WTC11 (cell line): ENCODE measurements around the gene TATDN3. TPM values are rescaled to one million over a fixed set of nuclear protein-coding genes. Genes with fewer than 3 reads are reported as not detected.
A peak's percentile ranks its signal among the peaks of the same experiment; 100 is the strongest.

Experiments
- ATAC-seq: fragments of 200-7000 bp; cut with Tn5 transposase; 2 replicates; pipeline ENCODE4 v1.10.0; 2021; ENCODE audit warnings: mild to moderate bottlenecking, moderate library complexity
- CTCF ChIA-PET: fragments of 300-600 bp; sonication (Branson Sonifier 250); formaldehyde crosslinking; loops from one replicate; lab custom pipeline; 2021; ENCODE audit warnings: antibody characterized with exemption; lab: Charles Lee
- POLR2A ChIA-PET: fragments of 350-600 bp; sonication (Branson Sonifier 250); formaldehyde crosslinking; loops from one replicate; lab custom pipeline; 2021; ENCODE audit warnings: antibody characterized with exemption; lab: Charles Lee
- DNase-seq: peaks from one replicate; pipeline ENCODE4 v3.0.0; 2021; ENCODE audit warnings: low spot score
- H3K27ac Mint-ChIP-seq: 2 replicates; pipeline ENCODE4 v1.8.0; 2021; ENCODE audit warnings: mixed read lengths
- H3K27me3 Mint-ChIP-seq: 2 replicates; pipeline ENCODE4 v1.8.0; 2021; ENCODE audit warnings: low read depth, mild to moderate bottlenecking, moderate library complexity, mixed read lengths
- H3K36me3 Mint-ChIP-seq: 2 replicates; pipeline ENCODE4 v1.8.0; 2021; ENCODE audit warnings: mixed read lengths
- H3K4me1 Mint-ChIP-seq: 2 replicates; pipeline ENCODE4 v1.8.0; 2022; ENCODE audit warnings: mixed read lengths
- H3K4me3 Mint-ChIP-seq: 2 replicates; pipeline ENCODE4 v1.8.0; 2021; ENCODE audit warnings: mild to moderate bottlenecking, moderate library complexity, mixed read lengths
- H3K9me3 Mint-ChIP-seq: 2 replicates; pipeline ENCODE4 v1.8.0; 2021; ENCODE audit warnings: mixed read lengths
- CREM ChIP-seq: sonication (generic); formaldehyde crosslinking; IDR thresholded peaks from 2 replicates; pipeline ENCODE4 v1.8.1; 2022; ENCODE audit warnings: mild to moderate bottlenecking, missing genetic modification reagents, moderate library complexity
- FOXP1 ChIP-seq: sonication (generic); formaldehyde crosslinking; IDR thresholded peaks from 2 replicates; pipeline ENCODE4 v1.8.0; 2022; ENCODE audit warnings: missing genetic modification reagents, mild to moderate bottlenecking, moderate library complexity, borderline replicate concordance
- FOXP4 ChIP-seq: sonication (generic); formaldehyde crosslinking; IDR thresholded peaks from 2 replicates; pipeline ENCODE4 v1.8.0; 2022; ENCODE audit warnings: mild to moderate bottlenecking, missing genetic modification reagents
- GABPB1 ChIP-seq: sonication (generic); formaldehyde crosslinking; IDR thresholded peaks from 2 replicates; pipeline ENCODE4 v1.8.1; 2023; ENCODE audit warnings: mild to moderate bottlenecking, missing genetic modification reagents
- HMGA2 ChIP-seq: fragments of 250-450 bp; sonication (Bioruptor Pico); IDR thresholded peaks from 2 replicates; pipeline ENCODE4 v1.4.0; 2021; ENCODE audit warnings: mild to moderate bottlenecking, moderate library complexity
- KAT7 ChIP-seq: sonication (generic); formaldehyde crosslinking; IDR thresholded peaks from 2 replicates; pipeline ENCODE4 v1.8.1; 2023; ENCODE audit warnings: missing genetic modification reagents, mild to moderate bottlenecking, borderline replicate concordance
- NFATC4 ChIP-seq: fragments of 250-450 bp; sonication (Bioruptor Pico); IDR thresholded peaks from 2 replicates; pipeline ENCODE4 v1.9.0; 2021; ENCODE audit warnings: mild to moderate bottlenecking
- NR2C2 ChIP-seq: sonication (generic); formaldehyde crosslinking; IDR thresholded peaks from 2 replicates; pipeline ENCODE4 v1.8.0; 2022; ENCODE audit warnings: mild to moderate bottlenecking, missing genetic modification reagents
- PRRX2 ChIP-seq: fragments of 250-450 bp; sonication (Bioruptor Pico); IDR thresholded peaks from 2 replicates; pipeline ENCODE4 v1.8.0; 2021; ENCODE audit warnings: mild to moderate bottlenecking
- SMAD3 ChIP-seq: sonication (generic); formaldehyde crosslinking; IDR thresholded peaks from 2 replicates; pipeline ENCODE4 v1.8.0; 2022; ENCODE audit warnings: missing genetic modification reagents, mild to moderate bottlenecking, borderline replicate concordance
- ZNF263 ChIP-seq: sonication (generic); formaldehyde crosslinking; IDR thresholded peaks from 2 replicates; pipeline ENCODE4 v1.8.1; 2022; ENCODE audit warnings: low read depth, mild to moderate bottlenecking, moderate library complexity, missing genetic modification reagents
- ZNF281 ChIP-seq: sonication (generic); formaldehyde crosslinking; IDR thresholded peaks from 2 replicates; pipeline ENCODE4 v1.8.0; 2023; ENCODE audit warnings: mild to moderate bottlenecking, missing genetic modification reagents
- ZNF317 ChIP-seq: sonication (generic); formaldehyde crosslinking; IDR thresholded peaks from 2 replicates; pipeline ENCODE4 v1.8.1; 2023; ENCODE audit warnings: low read depth, mild to moderate bottlenecking, moderate library complexity, missing genetic modification reagents, borderline replicate concordance
- total RNA-seq: library from RNA; stranded (reverse); gene quantifications from 3 replicates; pipeline ENCODE4 v1.2.3, GENCODE V29; 2021
- TF ChIP-seq, protein P1 (sequence below): sonication (generic); formaldehyde crosslinking; IDR thresholded peaks from 2 replicates; pipeline ENCODE4 v1.8.1; 2023; ENCODE audit warnings: mild to moderate bottlenecking, missing genetic modification reagents, moderate library complexity
- TF ChIP-seq, protein P2 (sequence below): sonication (generic); formaldehyde crosslinking; IDR thresholded peaks from 2 replicates; pipeline ENCODE4 v1.8.1; 2022; ENCODE audit warnings: missing genetic modification reagents, borderline replicate concordance
- TF ChIP-seq, protein P3 (sequence below): sonication (generic); formaldehyde crosslinking; conservative IDR thresholded peaks from 2 replicates; pipeline ENCODE4 v1.8.1; 2023; ENCODE audit warnings: mild to moderate bottlenecking, low read depth, missing genetic modification reagents, moderate library complexity
- TF ChIP-seq, protein P4 (sequence below): fragments of 250-450 bp; sonication (Bioruptor Pico); IDR thresholded peaks from 2 replicates; pipeline ENCODE4 v1.9.0; 2021; ENCODE audit warnings: mild to moderate bottlenecking, borderline replicate concordance

TATDN3 gene
- total RNA-seq, 1 experiment from 2014 or later = 19.3 TPM

GRCh38 chr1:212805767-212806166, 14.1 kb downstream of the TATDN3 start:
- no peak overlapping the region for H3K4me3 Mint-ChIP-seq
- H3K4me1 Mint-ChIP-seq = peaks cover 12% of the 10 kb centered on the region
- ChIA-PET POLR2A (interaction anchor here (0.6 kb wide), 1 partner anchor 1517 kb away, joined by 4 read pairs; no protein-coding TSS in a partner anchor), CTCF (interaction anchor here (1.0 to 3.1 kb wide), 2 partner anchors 9 to 141 kb away, joined by 3 to 9 read pairs; no protein-coding TSS in a partner anchor)
- no peak for DNase-seq
- no peak for ATAC-seq
- no peak for TF ChIP-seq KAT7
- TF ChIP-seq NR2C2 (CRISPR knock-in tag) = no peak
- TF ChIP-seq, protein P1, sequence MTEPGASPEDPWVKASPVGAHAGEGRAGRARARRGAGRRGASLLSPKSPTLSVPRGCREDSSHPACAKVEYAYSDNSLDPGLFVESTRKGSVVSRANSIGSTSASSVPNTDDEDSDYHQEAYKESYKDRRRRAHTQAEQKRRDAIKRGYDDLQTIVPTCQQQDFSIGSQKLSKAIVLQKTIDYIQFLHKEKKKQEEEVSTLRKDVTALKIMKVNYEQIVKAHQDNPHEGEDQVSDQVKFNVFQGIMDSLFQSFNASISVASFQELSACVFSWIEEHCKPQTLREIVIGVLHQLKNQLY (CRISPR knock-in tag) = no peak
- no peak for TF ChIP-seq ZNF263 (CRISPR knock-in tag)
- no peak for TF ChIP-seq NFATC4
- no peak for TF ChIP-seq FOXP1 (CRISPR knock-in tag)
- H3K27ac Mint-ChIP-seq = no peak overlapping the region
- no peaks in the 10 kb centered on the region for H3K9me3 Mint-ChIP-seq
- H3K27me3 Mint-ChIP-seq = no peaks in the 10 kb centered on the region
- peaks cover 29% of the 10 kb centered on the region for H3K36me3 Mint-ChIP-seq

GRCh38 chr1:212814537-212815334, 23.0 kb downstream of the TATDN3 start:
- ATAC-seq (peak; percentile 82), DNase-seq (no peak)
- Mint-ChIP-seq H3K4me3 (no peak overlapping the region), H3K36me3 (no peaks in the 10 kb centered on the region), H3K27me3 (no peaks in the 10 kb centered on the region), H3K4me1 (peaks cover 14% of the 10 kb centered on the region), H3K27ac (peak overlapping the region; percentile 69), H3K9me3 (no peaks in the 10 kb centered on the region)
- POLR2A ChIA-PET = interaction anchor here (1.0 to 2.8 kb wide), 3 partner anchors 43 to 166 kb away, joined by 3 to 22 read pairs (median 3); partner anchors contain the start of gene FLVCR1
- CTCF ChIA-PET = interaction anchor here (0.7 to 1.9 kb wide), 31 partner anchors 9 to 359 kb away, joined by 3 to 18 read pairs (median 4); partner anchors contain the start of genes FLVCR1, NSL1 and TATDN3
- TF ChIP-seq, protein P2, sequence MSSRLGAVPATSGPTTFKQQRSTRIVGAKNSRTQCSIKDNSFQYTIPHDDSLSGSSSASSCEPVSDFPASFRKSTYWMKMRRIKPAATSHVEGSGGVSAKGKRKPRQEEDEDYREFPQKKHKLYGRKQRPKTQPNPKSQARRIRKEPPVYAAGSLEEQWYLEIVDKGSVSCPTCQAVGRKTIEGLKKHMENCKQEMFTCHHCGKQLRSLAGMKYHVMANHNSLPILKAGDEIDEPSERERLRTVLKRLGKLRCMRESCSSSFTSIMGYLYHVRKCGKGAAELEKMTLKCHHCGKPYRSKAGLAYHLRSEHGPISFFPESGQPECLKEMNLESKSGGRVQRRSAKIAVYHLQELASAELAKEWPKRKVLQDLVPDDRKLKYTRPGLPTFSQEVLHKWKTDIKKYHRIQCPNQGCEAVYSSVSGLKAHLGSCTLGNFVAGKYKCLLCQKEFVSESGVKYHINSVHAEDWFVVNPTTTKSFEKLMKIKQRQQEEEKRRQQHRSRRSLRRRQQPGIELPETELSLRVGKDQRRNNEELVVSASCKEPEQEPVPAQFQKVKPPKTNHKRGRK = no peak
- no peak for TF ChIP-seq SMAD3 (CRISPR knock-in tag)
- TF ChIP-seq ZNF281 = no peak
- TF ChIP-seq GABPB1 (CRISPR knock-in tag) = no peak
- TF ChIP-seq, protein P3, sequence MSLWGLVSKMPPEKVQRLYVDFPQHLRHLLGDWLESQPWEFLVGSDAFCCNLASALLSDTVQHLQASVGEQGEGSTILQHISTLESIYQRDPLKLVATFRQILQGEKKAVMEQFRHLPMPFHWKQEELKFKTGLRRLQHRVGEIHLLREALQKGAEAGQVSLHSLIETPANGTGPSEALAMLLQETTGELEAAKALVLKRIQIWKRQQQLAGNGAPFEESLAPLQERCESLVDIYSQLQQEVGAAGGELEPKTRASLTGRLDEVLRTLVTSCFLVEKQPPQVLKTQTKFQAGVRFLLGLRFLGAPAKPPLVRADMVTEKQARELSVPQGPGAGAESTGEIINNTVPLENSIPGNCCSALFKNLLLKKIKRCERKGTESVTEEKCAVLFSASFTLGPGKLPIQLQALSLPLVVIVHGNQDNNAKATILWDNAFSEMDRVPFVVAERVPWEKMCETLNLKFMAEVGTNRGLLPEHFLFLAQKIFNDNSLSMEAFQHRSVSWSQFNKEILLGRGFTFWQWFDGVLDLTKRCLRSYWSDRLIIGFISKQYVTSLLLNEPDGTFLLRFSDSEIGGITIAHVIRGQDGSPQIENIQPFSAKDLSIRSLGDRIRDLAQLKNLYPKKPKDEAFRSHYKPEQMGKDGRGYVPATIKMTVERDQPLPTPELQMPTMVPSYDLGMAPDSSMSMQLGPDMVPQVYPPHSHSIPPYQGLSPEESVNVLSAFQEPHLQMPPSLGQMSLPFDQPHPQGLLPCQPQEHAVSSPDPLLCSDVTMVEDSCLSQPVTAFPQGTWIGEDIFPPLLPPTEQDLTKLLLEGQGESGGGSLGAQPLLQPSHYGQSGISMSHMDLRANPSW (CRISPR knock-in tag) = no peak
- no peak for TF ChIP-seq NFATC4
- TF ChIP-seq ZNF317 (CRISPR knock-in tag) = no peak
- no peak for TF ChIP-seq FOXP4 (CRISPR knock-in tag)
- TF ChIP-seq CREM (CRISPR knock-in tag) = no peak
- TF ChIP-seq, protein P4, sequence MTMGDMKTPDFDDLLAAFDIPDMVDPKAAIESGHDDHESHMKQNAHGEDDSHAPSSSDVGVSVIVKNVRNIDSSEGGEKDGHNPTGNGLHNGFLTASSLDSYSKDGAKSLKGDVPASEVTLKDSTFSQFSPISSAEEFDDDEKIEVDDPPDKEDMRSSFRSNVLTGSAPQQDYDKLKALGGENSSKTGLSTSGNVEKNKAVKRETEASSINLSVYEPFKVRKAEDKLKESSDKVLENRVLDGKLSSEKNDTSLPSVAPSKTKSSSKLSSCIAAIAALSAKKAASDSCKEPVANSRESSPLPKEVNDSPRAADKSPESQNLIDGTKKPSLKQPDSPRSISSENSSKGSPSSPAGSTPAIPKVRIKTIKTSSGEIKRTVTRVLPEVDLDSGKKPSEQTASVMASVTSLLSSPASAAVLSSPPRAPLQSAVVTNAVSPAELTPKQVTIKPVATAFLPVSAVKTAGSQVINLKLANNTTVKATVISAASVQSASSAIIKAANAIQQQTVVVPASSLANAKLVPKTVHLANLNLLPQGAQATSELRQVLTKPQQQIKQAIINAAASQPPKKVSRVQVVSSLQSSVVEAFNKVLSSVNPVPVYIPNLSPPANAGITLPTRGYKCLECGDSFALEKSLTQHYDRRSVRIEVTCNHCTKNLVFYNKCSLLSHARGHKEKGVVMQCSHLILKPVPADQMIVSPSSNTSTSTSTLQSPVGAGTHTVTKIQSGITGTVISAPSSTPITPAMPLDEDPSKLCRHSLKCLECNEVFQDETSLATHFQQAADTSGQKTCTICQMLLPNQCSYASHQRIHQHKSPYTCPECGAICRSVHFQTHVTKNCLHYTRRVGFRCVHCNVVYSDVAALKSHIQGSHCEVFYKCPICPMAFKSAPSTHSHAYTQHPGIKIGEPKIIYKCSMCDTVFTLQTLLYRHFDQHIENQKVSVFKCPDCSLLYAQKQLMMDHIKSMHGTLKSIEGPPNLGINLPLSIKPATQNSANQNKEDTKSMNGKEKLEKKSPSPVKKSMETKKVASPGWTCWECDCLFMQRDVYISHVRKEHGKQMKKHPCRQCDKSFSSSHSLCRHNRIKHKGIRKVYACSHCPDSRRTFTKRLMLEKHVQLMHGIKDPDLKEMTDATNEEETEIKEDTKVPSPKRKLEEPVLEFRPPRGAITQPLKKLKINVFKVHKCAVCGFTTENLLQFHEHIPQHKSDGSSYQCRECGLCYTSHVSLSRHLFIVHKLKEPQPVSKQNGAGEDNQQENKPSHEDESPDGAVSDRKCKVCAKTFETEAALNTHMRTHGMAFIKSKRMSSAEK (CRISPR knock-in tag) = no peak
- TF ChIP-seq HMGA2 (CRISPR knock-in tag) = no peak
- no peak for TF ChIP-seq PRRX2 (CRISPR knock-in tag)
- TF ChIP-seq NR2C2 (CRISPR knock-in tag) = no peak
